H1 (cell line): ENCODE data around the gene PLXNB2. TPM values are rescaled to one million over a fixed set of nuclear protein-coding genes. Genes with fewer than 3 reads are reported as not detected.

Experiments
- CTCF ChIA-PET: fragments of 300-600 bp; sonication (Branson Sonifier 250); formaldehyde crosslinking; loops from one replicate; lab custom pipeline; 2021; ENCODE audit not compliant: partially characterized antibody; lab: Charles Lee
- POLR2A ChIA-PET: fragments of 300-600 bp; sonication (Branson Sonifier 250); formaldehyde crosslinking; loops from one replicate; lab custom pipeline; 2021; ENCODE audit warnings: inconsistent platforms; ENCODE audit not compliant: partially characterized antibody; lab: Charles Lee
- DNase-seq, 2 experiments: peaks; one replicate each; pipeline versions ENCODE4 v3.0.0 to v3.0.0-alpha.2; 2010 to 2022; ENCODE audit warnings: low spot score in 2 of 2, low read depth in 1 of 2, mixed read lengths in 1 of 2
- FAIRE-seq: peaks from 2 replicates; lab custom pipeline; 2011; peaks lifted over from hg19 to GRCh38; lab: Jason Lieb, UNC
- H2AFZ ChIP-seq: 2 replicates; pipeline ENCODE4 v1.8.1; 2012; ENCODE audit warnings: low read length, inconsistent platforms
- H2AK5ac ChIP-seq: 2 replicates; pipeline ENCODE4 v1.6.1; 2013; ENCODE audit warnings: low read depth, low read length
- H2BK120ac ChIP-seq: replicated peaks from 2 replicates; pipeline ENCODE3; 2013; ENCODE audit warnings: low read depth, low read length, inconsistent platforms
- H2BK12ac ChIP-seq: 2 replicates; pipeline ENCODE4 v1.6.1; 2013; ENCODE audit warnings: low read depth, low read length
- H2BK15ac ChIP-seq: 2 replicates; pipeline ENCODE4 v1.6.1; 2013; ENCODE audit warnings: low read length
- H2BK20ac ChIP-seq: 2 replicates; pipeline ENCODE4 v1.6.1; 2013; ENCODE audit warnings: low read length
- H2BK5ac ChIP-seq: 2 replicates; pipeline ENCODE4 v1.6.1; 2013; ENCODE audit warnings: low read depth, low read length
- H3K14ac ChIP-seq: 2 replicates; pipeline ENCODE4 v1.6.1; 2013; ENCODE audit warnings: inconsistent platforms; ENCODE audit not compliant: insufficient read length
- H3K18ac ChIP-seq: 2 replicates; pipeline ENCODE4 v1.6.1; 2013; ENCODE audit warnings: low read length; ENCODE audit errors: extremely low read depth
- H3K23ac ChIP-seq: 2 replicates; pipeline ENCODE4 v1.6.1; 2013; ENCODE audit warnings: inconsistent platforms; ENCODE audit not compliant: insufficient read length
- H3K23me2 ChIP-seq: 2 replicates; pipeline ENCODE4 v1.6.1; 2013; ENCODE audit warnings: low read depth, low read length
- H3K27ac ChIP-seq: 2 replicates; pipeline ENCODE4 v1.6.1; 2011; ENCODE audit warnings: low read depth, low read length, inconsistent platforms
- H3K27me3 ChIP-seq, 4 experiments: replicated peaks in 1 of 4; 1 replicate in 1 of 4; 2 replicates in 3 of 4; pipeline versions ENCODE4 v1.6.1 to v1.8.1; 2011 to 2013; ENCODE audit warnings: low read length in 3 of 4, mild to moderate bottlenecking in 3 of 4, inconsistent platforms in 2 of 4, mixed read lengths in 2 of 4, moderate library complexity in 1 of 4; ENCODE audit not compliant: control insufficient read depth in 3 of 4, insufficient read depth in 3 of 4; ENCODE audit errors: extremely low read depth in 1 of 4
- H3K36me3 ChIP-seq, 4 experiments: 2 replicates each; pipeline versions ENCODE4 v1.6.1 to v1.8.1; 2011 to 2013; ENCODE audit warnings: mild to moderate bottlenecking in 4 of 4, low read length in 3 of 4, moderate library complexity in 2 of 4, control low read depth in 1 of 4, inconsistent platforms in 1 of 4; ENCODE audit not compliant: insufficient read depth in 4 of 4, control insufficient read depth in 2 of 4
- H3K4ac ChIP-seq: replicated peaks from 2 replicates; pipeline ENCODE3; 2013; ENCODE audit warnings: low read length, low read depth, mixed read lengths, inconsistent platforms; ENCODE audit not compliant: insufficient read length
- H3K4me1 ChIP-seq, 4 experiments: replicated peaks in 1 of 4; 1 replicate in 1 of 4; 2 replicates in 3 of 4; pipeline versions ENCODE4 v1.6.1 to v1.8.1; 2011 to 2013; ENCODE audit warnings: low read length in 3 of 4, inconsistent platforms in 2 of 4, mixed read lengths in 1 of 4; ENCODE audit not compliant: insufficient read depth in 4 of 4, control insufficient read depth in 3 of 4
- H3K4me2 ChIP-seq, 2 experiments: 2 replicates each; pipeline versions ENCODE4 v1.6.1 to v1.8.1; 2011 to 2013; ENCODE audit warnings: low read depth in 2 of 2, low read length in 2 of 2, control low read depth in 1 of 2, inconsistent platforms in 1 of 2, mild to moderate bottlenecking in 1 of 2; ENCODE audit not compliant: insufficient read depth in 1 of 2
- H3K4me3 ChIP-seq, 4 experiments: fragments of 200-600, 300-600 bp in 1 of 4; sonication (generic), shearing (Covaris generic), sonication (Bioruptor Twin) in 1 of 4; 2 replicates each; pipeline versions ENCODE4 v1.5.1 to v1.8.1; 2011 to 2016; ENCODE audit warnings: low read length in 4 of 4, low read depth in 3 of 4, control low read depth in 2 of 4, inconsistent platforms in 2 of 4, mild to moderate bottlenecking in 2 of 4, mixed read lengths in 1 of 4, moderate library complexity in 1 of 4; ENCODE audit not compliant: insufficient read depth in 2 of 4; ENCODE audit errors: extremely low read depth in 1 of 4
- H3K56ac ChIP-seq: replicated peaks from 2 replicates; pipeline ENCODE3; 2013; ENCODE audit warnings: low read depth, mild to moderate bottlenecking, mixed read lengths, low read length, inconsistent platforms; ENCODE audit not compliant: insufficient read length
- H3K79me1 ChIP-seq: 2 replicates; pipeline ENCODE4 v1.6.1; 2013; ENCODE audit warnings: low read depth, low read length, control low read depth
- H3K79me2 ChIP-seq, 2 experiments: 2 replicates each; pipeline versions ENCODE4 v1.6.1 to v1.8.1; 2012 to 2013; ENCODE audit warnings: low read length in 2 of 2, mild to moderate bottlenecking in 2 of 2, inconsistent platforms in 1 of 2; ENCODE audit not compliant: insufficient read depth in 2 of 2, control insufficient read depth in 1 of 2
- H3K9ac ChIP-seq, 4 experiments: replicated peaks in 1 of 4; 1 replicate in 1 of 4; 2 replicates in 3 of 4; pipeline versions ENCODE4 v1.6.1 to v1.8.1; 2011 to 2013; ENCODE audit warnings: low read depth in 3 of 4, low read length in 3 of 4, control low read depth in 2 of 4, mild to moderate bottlenecking in 2 of 4, moderate library complexity in 2 of 4, inconsistent platforms in 1 of 4; ENCODE audit errors: extremely low read depth in 1 of 4
- H3K9me3 ChIP-seq, 2 experiments: 2 replicates each; pipeline versions ENCODE4 v1.6.1 to v1.8.1; 2012 to 2013; ENCODE audit warnings: mild to moderate bottlenecking in 2 of 2, moderate library complexity in 2 of 2, control low read depth in 1 of 2, inconsistent platforms in 1 of 2, low read depth in 1 of 2, low read length in 1 of 2, mixed read lengths in 1 of 2; ENCODE audit not compliant: insufficient read depth in 2 of 2
- H4K20me1 ChIP-seq, 2 experiments: replicated peaks in 1 of 2; 2 replicates each; pipeline versions ENCODE3 to v1.8.1; 2011 to 2013; ENCODE audit warnings: inconsistent platforms in 2 of 2, low read length in 2 of 2, mild to moderate bottlenecking in 1 of 2; ENCODE audit not compliant: insufficient read depth in 2 of 2, control insufficient read depth in 1 of 2
- H4K5ac ChIP-seq: 2 replicates; pipeline ENCODE4 v1.6.1; 2013; ENCODE audit warnings: low read length, low read depth, mixed read lengths, inconsistent platforms; ENCODE audit not compliant: insufficient read length
- H4K8ac ChIP-seq: 2 replicates; pipeline ENCODE4 v1.8.0; 2013; ENCODE audit warnings: mild to moderate bottlenecking, moderate library complexity, low read length, inconsistent platforms; ENCODE audit not compliant: insufficient read depth; ENCODE audit errors: extremely low read depth
- H4K91ac ChIP-seq: replicated peaks from 2 replicates; pipeline ENCODE3; 2013; ENCODE audit warnings: low read length, mixed read lengths, inconsistent platforms; ENCODE audit not compliant: insufficient read length
- CBX5 ChIP-seq: fragments of 300-800, 300-1000 bp; sonication (generic); IDR thresholded peaks from 2 replicates; pipeline ENCODE4 v1.7.1; 2016; ENCODE audit warnings: antibody characterized with exemption, low read length, low read depth
- CTCF ChIP-seq, 3 experiments: IDR thresholded peaks; 1 replicate in 2 of 3; 2 replicates in 1 of 3; pipeline versions ENCODE4 v1.5.1 to v1.6.1; 2011; ENCODE audit warnings: low read length in 3 of 3, mild to moderate bottlenecking in 3 of 3, inconsistent platforms in 2 of 3, low read depth in 1 of 3, moderate library complexity in 1 of 3; ENCODE audit not compliant: insufficient read depth in 1 of 3; ENCODE audit errors: control extremely low read depth in 1 of 3
- RAD21 ChIP-seq, 2 experiments: IDR thresholded peaks in 1 of 2; conservative IDR thresholded peaks in 1 of 2; 2 replicates each; pipeline ENCODE4 v1.6.1; 2011; ENCODE audit warnings: low read depth in 2 of 2, low read length in 2 of 2, improper control_type of control experiment in 1 of 2, inconsistent platforms in 1 of 2, mild to moderate bottlenecking in 1 of 2, moderate library complexity in 1 of 2
- WGBS, 2 experiments: shearing (Covaris generic) in 1 of 2; methylation state at CpG; one replicate each; pipeline versions ENCODE4 v1.1.6 to v1.1.7; 2013 to 2015; ENCODE audit warnings: low lambda C conversion rate in 2 of 2, mixed read lengths in 2 of 2, inconsistent platforms in 1 of 2, low coverage in 1 of 2, missing lambda C conversion rate in 1 of 2; ENCODE audit not compliant: insufficient replicate concordance in 2 of 2, insufficient coverage in 1 of 2, insufficient read length in 1 of 2; ENCODE audit errors: extremely low coverage in 1 of 2, missing lambda C conversion rate in 1 of 2; 5-methylcytosine and 5-hydroxymethylcytosine counted together
- polyA plus RNA-seq, 7 experiments: library from polyadenylated mRNA; depleted of rRNA in 3 of 7; stranded (reverse) in 5 of 7; unstranded in 2 of 7; fragments of >200 nt in 5 of 7; fragments of 200-250 nt in 2 of 7; gene quantifications; 1 replicate in 5 of 7; 2 replicates in 1 of 7; 4 replicates in 1 of 7; pipeline versions ENCODE4 v1.2.1 to v1.2.3, GENCODE V29; 2011 to 2013; ENCODE audit warnings: missing spikeins in 2 of 7, mixed read lengths in 2 of 7
- total RNA-seq: library from RNA; stranded (reverse); fragmentation: NEBNext Ultra II Directional; extraction: Animal tissue kit (Norgen Biotek cat#: 25700); gene quantifications from 2 replicates; pipeline ENCODE4 v1.2.1, GENCODE V29; 2021

PLXNB2 gene
- total and polyA plus RNA-seq, 2 of the 8 experiments (the other 6 are each of a cell fraction or from before 2014, with no cell fraction given) = 58.3 to 92.8 TPM

GRCh38 chr22:50274311-50274710 is 33.1 kb downstream of the PLXNB2 start:
- CTCF ChIA-PET = interaction anchor here (0.9 to 6.0 kb wide), 12 partner anchors 12 to 94 kb away, joined by 3 to 39 read pairs (median 5); partner anchors contain the start of genes DENND6B and MAPK12
- H3K4me2 ChIP-seq = no peak overlapping the region
- peaks cover 11% of the 10 kb centered on the region; the same call in 1 of the 2 replicates for H3K23me2 ChIP-seq
- H2BK120ac ChIP-seq = no peak overlapping the region
- H3K79me1 ChIP-seq = no peaks in the 10 kb centered on the region
- POLR2A ChIA-PET = no interaction called here
- peak in 1 of 2 experiments; percentile 24; a peak in 1 of 4 replicates for TF ChIP-seq RAD21 (IDR thresholded peaks at IDR 0.05 in 1 of 2, conservative IDR thresholded peaks at IDR 0.05 in 1 of 2; ENCODE audit: low read depth in 2 of 2, low read length in 2 of 2)
- peak; percentile 40 to 53 (median 51) for TF ChIP-seq CTCF (IDR thresholded peaks at IDR 0.05; ENCODE audit: control extremely low read depth in 1 of 3, insufficient read depth in 1 of 3, low read depth in 1 of 3, low read length in 3 of 3)
- TF ChIP-seq CBX5 = no peak
- TF ChIP-seq, all 59 proteins: peak for 2
- H4K20me1 ChIP-seq = peaks cover 6 to 10% of the 10 kb centered on the region in 2 experiments
- H3K27me3 ChIP-seq = peaks cover 13 to 23% (median 21%) of the 10 kb centered on the region in 4 experiments; a peak in 6 of 7 replicates
- H4K8ac ChIP-seq = no peak overlapping the region
- H3K36me3 ChIP-seq = peaks cover 11 to 43% (median 32%) of the 10 kb centered on the region in 4 experiments
- H3K9me3 ChIP-seq = peaks cover 7 to 24% of the 10 kb centered on the region in 2 experiments; a peak in 3 of 4 replicates
- no peak overlapping the region for H2AFZ ChIP-seq
- no peak overlapping the region for H3K23ac ChIP-seq
- no peak overlapping the region for H3K9ac ChIP-seq
- H3K14ac ChIP-seq = no peak overlapping the region
- no peak overlapping the region for H2BK5ac ChIP-seq
- H2BK15ac ChIP-seq = no peak overlapping the region
- H3K4me3 ChIP-seq = no peak overlapping the region
- H3K4ac ChIP-seq = no peak overlapping the region
- no peak overlapping the region for H4K91ac ChIP-seq
- H2BK12ac ChIP-seq = no peak overlapping the region
- H3K56ac ChIP-seq = no peak overlapping the region
- no peak overlapping the region for H3K27ac ChIP-seq
- WGBS, 2 experiments = 98% methylated on average over 5 of the region's 7 CpGs; no CpG with 5 or more reads in 1 of the 2 experiments
- H3K18ac ChIP-seq = no peak overlapping the region
- peaks cover 2 to 13% (median 9%) of the 10 kb centered on the region in 4 experiments; a peak in 6 of 7 replicates for H3K4me1 ChIP-seq
- no peaks in the 10 kb centered on the region for H3K79me2 ChIP-seq
- no peak overlapping the region for H4K5ac ChIP-seq
- H2AK5ac ChIP-seq = no peak overlapping the region
- H2BK20ac ChIP-seq = no peak overlapping the region
- DNase-seq (no peak), FAIRE-seq (no peak)
